Measurements from ENCODE around the gene LMTK3. TPM values are rescaled to one million over a fixed set of nuclear protein-coding genes. Genes with fewer than 3 reads are reported as not detected.
A peak's percentile ranks its signal among the peaks of the same experiment; 100 is the strongest.

The LMTK3 gene, protein sequence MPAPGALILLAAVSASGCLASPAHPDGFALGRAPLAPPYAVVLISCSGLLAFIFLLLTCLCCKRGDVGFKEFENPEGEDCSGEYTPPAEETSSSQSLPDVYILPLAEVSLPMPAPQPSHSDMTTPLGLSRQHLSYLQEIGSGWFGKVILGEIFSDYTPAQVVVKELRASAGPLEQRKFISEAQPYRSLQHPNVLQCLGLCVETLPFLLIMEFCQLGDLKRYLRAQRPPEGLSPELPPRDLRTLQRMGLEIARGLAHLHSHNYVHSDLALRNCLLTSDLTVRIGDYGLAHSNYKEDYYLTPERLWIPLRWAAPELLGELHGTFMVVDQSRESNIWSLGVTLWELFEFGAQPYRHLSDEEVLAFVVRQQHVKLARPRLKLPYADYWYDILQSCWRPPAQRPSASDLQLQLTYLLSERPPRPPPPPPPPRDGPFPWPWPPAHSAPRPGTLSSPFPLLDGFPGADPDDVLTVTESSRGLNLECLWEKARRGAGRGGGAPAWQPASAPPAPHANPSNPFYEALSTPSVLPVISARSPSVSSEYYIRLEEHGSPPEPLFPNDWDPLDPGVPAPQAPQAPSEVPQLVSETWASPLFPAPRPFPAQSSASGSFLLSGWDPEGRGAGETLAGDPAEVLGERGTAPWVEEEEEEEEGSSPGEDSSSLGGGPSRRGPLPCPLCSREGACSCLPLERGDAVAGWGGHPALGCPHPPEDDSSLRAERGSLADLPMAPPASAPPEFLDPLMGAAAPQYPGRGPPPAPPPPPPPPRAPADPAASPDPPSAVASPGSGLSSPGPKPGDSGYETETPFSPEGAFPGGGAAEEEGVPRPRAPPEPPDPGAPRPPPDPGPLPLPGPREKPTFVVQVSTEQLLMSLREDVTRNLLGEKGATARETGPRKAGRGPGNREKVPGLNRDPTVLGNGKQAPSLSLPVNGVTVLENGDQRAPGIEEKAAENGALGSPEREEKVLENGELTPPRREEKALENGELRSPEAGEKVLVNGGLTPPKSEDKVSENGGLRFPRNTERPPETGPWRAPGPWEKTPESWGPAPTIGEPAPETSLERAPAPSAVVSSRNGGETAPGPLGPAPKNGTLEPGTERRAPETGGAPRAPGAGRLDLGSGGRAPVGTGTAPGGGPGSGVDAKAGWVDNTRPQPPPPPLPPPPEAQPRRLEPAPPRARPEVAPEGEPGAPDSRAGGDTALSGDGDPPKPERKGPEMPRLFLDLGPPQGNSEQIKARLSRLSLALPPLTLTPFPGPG (N-terminal part only)
- under 0.01 TPM in 1 of 2 replicates, not detected in the other for total RNA-seq (2014; rRNA removed; shearing (Covaris generic))

DNA sequence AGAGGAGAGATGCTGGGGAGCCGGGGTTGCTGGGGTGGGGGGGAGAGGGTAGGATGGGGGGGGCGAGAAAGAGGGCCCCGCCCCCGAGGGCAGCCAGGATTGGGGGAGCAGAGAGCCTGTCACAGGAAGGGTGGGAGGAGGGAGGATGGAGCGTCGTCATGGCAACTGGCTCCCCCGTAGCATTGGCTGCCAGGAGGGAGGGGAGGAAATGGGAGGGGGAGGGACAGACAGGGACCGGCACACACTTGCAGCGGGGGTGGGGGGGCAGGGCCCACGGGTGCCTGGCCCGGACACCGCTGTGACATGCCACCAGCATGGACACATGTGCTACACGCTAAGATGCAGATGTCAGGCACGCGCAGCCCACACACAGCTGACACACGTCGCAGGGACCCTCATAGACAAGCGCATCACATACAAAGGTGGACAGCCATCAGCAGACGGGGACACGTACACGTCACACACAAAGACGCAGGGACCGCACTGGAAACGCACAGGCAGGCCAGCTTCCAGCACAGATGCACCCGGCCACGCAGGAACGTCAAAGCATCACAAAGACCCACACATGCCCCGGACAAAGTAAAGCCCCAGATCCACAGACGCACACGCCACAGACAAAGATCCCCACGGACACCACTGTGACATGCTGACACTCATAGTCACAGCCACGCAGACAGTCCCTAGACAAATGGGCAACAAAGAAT lies at the start of gene LMTK3:
Gene LMTK3 (minus strand): TSS at position 36 of the 704 bp plus-strand sequence. CDS start 259 bp downstream, outside the sequence.
- DNase-seq (ENCODE audit: low read depth), result peak; percentile 85

DNA sequence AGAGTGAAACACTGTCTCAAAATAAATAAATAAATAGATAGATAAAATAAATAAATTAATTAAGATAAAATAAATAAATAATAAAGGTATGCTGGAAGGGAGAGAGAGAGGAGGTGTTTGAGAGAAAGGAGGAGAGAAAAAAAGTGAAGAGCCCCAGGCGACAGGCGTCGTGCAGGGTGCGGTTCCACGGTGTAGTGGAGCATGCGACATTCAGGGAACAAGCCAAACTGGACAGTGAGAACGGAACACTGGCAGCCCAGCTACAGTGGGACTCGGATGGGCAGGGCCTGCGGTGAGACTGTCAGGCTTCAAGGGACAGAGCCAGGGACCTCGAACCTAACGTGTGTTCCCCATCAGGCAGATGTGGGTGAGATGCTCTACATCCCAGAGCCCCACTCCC lies 49.8 kb upstream of the LMTK3 start:
- DNase-seq (ENCODE audit: low read depth), result no peak

DNA sequence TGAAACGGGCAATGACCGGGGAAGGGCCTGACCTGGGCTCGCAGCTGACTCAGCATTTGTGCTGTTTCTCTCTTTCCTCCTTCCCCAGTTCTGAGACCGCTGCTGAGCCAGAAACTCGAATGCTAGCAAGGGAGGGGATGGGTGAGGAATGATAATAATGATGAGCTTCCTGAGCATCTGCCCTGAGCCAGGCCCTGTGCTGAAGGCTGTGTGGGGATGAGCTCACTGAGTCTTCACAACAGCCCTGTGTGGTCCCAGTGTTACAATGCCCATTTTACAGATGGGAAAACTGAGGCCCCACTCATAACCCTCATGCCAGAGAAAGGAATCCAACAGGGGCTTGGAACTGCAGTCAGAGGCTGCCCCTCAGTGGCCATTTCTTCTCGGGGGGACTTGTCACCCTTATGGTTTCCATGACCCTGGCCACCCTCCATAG lies 48.5 kb upstream of the LMTK3 start:
- DNase-seq (ENCODE audit: low read depth), result no peak

DNA sequence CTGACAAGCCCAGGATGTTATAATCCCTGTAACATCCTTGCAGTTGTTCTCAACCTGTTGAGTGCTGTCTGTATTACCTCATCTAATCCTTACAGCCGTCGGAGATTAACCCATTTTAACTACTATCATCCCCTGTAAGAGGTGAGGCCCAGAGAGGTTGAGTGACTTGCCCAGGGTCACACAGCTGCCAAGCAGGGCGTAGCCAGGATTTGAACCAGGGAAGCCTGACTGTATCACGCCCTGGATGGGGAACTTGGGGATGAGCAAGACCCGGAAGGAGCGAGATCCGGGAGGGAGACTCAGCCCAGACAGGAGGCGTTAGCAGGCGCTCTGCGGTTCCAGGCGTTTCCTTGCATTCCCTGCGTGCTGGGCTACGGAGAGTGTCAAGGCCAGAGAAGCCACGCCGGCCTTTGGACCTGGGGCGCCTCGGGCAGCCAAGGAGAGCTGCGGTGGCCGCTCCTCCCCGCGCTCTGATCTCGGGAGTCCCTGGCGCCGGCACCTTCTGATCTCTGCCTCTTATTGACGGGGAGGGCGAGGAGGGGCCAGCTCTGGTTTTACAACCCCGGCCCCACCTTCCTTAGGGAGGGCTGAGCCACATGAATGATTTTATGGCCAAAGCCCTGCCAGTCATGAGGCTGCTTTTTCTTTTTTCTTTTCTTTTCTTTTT lies 46.5 kb upstream of the LMTK3 start:
- peak; percentile 36 for DNase-seq (ENCODE audit: low read depth)

DNA sequence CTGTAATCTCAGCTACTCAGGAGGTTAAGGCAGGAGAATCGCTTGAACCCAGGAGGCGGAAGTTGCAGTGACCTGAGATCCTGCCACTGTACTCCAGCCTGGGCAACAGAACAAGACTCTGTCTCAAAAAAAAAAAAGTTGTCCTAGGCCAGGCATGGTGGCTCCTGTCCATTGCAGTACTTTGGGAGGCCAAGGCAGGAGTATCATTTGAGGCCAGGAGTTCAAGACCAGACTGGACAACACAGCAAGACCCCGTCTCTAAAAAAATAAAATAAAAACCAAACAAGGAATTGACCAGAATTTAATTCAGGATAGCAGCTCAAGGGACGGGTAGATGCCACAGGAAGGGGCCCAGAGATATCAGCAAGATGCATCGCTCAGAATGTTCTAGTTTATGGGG lies 45.2 kb upstream of the LMTK3 start:
- no peak for DNase-seq (ENCODE audit: low read depth)

DNA sequence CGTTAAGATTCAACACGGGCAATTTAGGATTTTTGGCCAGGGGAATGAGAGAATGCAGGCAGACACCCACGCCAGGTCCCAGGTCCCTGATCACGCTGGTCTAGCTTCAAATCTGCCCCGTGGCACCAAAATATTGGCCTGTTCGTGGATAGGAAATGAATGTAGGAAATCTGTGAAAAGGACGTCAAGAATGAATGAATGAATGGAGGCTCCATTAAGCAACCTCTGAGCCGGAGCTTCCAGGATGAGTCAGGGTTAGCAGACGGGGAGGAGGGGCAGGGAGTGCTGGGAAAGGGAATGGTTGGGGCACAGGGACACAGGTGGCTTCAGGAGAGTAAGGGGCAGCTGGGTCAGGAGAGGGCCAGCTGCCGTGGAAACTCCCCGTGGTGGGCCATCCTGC lies 44.5 kb upstream of the LMTK3 start:
- peak; percentile 74 for DNase-seq (ENCODE audit: low read depth)

DNA sequence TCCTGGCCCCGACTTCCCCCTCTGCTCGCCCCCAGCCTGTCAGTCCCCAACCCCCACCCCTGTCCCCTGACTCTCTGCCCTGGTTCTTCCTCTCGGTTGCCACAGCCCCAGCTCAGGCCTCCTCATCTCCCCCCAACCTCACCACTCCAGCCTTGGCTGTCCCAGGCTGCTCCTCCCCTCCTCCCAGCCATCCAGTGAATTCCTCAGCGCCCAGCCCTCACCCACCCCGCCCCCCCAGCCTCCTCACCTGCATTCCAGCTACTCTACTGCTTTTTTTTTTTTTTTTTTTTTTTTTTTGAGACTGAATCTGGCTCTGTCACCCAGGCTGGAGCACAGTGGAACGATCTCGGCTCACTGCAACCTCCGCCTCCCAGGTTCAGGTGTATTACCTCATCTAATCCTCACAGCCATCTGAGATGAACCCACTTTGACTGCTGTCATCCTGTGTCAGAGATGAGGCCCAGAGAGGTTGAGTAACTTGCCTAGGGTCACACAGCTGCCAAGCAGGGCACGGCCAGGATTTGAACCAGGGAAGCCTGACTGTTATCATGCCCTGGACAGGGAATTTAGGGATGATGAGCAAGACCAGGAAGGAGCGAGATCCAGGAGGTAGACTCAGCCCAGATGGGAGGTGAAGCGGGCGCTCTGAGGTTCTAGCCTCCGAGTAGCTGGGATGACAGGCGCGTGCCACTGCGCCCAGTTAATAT lies 42.9 kb upstream of the LMTK3 start:
- DNase-seq (ENCODE audit: low read depth), result no peak

DNA sequence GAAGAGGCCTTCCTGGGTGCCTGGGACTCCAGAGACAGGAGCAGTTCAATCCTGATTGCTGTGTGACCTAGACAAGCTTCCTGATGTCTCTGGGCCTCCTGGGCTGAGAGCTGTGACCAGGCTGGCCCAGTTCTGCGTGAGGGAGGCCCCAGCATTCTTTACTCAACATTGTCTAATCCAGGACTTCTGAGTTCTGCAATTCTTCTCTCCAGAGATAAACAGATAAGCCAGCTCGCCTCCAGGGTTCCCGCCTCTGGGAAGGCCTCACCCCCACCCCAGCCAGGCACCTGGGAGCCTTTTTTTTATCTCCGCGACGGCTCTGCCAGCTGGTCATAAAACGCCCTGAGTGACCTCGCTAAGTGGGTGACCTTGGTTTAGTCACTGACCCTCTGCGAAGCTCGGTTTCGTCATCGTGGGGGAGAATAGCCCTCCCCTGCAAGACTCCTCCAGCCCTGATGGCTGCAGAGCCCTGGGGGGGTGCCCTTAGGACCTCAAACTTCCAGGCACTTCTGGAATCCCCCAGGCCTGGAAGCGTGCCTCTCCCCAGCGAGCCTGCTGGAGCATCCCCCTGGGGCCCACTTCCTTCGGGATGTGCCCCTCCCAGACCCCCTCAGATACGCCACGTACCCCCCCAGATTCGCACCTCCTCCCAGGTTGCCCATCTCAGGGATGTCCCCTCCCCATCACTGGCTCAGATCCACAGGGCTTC lies 42.2 kb upstream of the LMTK3 start:
- peak; percentile 45 for DNase-seq (ENCODE audit: low read depth)

DNA sequence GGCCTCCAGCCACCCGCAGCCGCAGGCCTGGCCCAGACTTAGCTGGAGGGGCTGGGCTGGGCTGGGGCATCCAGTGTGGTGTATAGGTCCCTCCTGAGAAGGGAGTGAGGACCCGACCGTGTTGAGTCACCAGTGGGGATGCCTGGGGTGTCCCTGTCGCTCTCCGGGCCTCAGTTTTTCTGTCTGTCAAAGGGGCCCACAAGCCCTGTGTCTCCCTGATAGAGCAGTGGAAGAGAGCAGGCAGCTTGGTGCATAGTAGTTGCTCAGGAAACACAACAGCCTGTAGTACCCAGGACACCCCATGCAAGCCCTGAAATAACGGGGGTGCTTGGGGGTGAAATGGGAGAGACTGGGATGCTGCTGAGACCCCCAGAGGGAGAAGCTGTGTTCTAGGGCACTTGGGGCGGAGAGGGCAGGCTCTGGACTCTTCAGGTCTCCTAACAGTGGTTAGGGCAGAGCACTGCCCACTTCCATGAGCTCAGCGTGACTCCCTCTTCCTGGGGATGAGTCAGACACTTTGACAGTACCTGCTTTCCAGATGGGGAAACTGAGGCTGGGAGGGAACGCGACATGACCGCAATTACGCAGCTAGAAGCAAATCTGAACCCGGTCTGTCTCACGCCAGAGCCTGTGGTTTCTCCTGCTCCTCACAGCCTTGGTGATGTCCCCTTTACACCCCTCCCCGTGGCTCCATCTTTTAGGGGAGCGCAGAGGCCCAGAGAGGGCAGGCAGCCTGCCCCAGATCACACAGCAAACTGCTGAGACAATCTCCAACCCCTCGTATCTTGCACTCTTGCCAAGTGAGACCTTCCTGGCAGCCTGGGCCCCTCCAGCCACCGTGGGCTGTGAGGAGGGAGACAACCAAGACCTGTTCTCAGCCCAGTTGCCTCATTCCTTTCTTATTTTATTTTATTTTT lies 41.0 kb upstream of the LMTK3 start:
- DNase-seq (ENCODE audit: low read depth), result no peak

DNA sequence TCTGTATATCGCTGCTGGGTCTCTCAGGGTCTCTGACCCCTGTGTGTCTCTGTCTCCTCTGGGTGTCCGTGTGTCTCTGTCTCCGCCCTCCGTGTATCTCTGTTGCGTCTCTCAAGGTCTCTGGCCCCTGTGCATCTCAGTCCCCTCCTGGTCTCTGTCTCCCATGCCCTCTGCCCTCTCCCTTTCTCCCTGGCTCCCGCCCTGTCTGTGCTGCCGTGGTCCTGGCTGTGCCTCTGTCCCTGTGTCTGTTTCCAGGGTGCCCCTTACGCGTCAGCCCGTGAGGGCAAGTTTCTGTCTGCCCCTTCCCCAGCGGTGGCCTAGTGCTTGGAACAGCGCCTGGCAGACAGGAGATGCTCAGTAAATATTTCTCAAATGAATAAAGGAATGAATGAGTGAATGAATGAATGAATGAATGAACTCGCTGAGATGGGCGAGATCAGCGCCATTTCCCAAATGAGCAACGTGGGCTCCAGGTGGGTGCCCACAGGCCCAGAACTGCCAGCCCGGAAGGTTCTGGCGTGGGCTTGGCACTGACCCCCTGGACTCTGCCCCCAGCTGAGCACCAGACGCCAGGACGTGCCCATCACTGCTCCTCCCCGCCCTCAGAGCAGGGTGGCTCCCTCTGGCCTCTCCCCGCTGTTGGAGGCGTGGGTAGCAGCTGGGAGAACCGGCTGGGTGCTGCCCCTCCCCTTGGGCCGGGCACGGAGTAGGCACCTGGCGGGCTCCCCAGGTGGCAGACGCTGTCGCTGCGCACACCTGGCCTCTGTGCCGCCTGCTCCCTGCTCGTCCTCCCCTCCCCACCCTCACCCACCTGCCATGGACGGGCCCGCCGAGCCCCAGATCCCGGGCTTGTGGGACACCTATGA lies 40.0 kb upstream of the LMTK3 start, which contains the start of gene SULT2B1:
Gene SULT2B1 (plus strand): TSS at position 736 of the 866 bp plus-strand sequence. CDS start 81 bp downstream, at position 817.
- no peak for DNase-seq (ENCODE audit: low read depth)

DNA sequence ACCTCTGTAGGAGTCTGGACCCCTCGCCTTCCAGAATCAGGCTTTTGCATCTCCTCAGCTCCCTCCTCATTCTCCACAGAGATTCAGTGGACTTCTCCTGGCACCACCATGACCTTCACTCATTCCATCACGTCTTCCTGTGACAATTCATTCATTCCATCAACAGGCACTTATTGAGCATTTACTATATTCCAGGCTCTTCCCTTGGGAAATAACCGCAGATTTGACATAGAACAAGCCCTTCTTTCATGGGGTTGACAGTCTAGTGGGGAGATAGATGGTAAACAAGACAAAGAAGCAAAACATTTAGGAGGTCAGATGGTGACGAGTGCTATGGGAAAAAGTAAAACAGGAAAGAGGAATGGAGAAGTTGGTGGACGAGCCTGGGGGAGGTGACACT lies 37.7 kb upstream of the LMTK3 start:
- no peak for DNase-seq (ENCODE audit: low read depth)

DNA sequence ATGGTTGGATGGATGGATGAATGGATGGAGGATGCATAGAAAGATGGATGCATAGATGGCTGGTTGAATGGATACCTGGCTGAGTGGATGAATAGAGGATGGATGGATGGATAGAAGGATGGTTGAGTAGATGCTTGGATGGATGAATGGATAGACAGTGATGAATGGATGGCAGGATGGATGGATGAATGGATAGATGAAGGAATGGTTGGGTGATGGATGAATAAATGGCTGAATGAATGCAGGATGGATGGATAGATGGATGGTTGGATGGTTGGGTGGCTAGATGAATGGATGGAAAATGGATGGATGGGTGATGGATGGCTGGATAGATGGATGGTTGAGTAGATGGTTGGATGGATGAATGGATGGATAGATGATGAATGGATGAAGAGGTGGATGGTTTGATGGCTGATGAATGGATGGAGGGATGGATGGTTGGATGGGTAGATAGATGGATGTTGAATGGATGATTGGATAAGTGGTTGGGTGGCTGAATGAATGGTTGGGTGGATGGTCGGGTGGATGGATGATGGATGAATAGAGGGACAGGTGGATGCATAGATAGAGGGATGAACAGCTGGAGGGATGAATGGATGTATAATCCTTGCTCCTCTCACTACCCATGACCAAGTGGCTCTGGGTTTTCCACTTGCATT lies 36.7 kb upstream of the LMTK3 start:
- DNase-seq (ENCODE audit: low read depth), result no peak

DNA sequence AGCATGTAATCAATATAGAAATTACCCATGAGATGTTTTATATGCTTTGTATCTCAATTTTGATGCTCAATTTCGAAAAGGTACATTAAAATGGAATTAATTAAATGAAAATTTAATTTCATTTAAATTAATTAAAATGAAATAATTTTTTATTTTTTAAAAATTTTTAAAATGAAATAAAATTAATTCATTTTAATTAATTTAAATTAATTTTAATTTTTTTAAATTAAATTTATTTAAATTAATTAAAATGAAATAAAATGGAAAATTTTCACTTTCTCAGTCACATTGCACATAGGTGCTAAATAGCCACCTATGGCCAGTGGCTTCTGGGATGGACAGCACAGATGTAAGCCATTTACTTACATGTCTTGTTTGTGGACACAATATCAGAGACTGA lies 36.1 kb upstream of the LMTK3 start:
- DNase-seq (ENCODE audit: low read depth), result no peak

DNA sequence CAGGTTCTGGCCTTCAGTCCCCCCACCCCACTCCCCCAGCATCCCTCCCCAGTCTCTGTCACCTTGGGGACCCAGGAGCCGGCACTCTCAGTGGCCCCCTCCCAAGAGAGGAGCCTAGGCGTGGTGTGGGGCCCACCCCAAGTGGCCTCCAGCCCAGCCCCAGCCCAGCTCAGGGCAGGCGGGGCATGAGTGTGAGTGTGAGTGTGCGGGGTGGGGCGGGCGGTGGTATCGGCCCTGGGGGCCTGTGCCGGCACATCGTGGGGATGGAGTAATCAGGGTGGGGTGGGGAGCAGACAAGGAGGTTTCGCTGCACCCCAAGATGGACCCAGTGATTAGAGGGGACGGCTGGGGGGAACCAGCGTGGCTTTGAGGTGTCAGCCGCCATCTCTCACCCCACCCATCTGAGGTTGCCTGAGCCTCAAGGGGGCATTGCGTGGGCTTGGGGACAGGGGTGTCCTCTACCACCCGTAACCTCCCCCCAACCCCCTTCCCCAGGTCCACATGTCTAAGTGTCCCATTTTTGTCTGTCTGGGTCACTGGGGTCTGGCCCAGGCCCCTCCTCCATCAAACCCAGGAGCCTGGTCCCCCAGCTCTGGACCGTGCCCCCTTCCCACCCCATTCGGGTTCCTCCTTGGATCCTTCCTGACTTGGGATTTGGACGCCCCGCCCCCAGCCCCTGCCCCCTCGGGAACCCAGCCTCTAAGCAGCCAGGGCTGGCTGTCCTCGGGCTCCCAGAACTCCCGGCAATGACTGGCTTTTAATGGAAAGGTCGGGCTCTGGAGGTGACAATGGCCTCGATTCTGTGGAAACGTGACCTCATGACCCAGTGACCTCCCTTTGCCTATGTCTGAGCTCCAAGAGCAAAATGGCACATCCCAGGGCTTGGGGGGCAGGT lies 33.5 kb upstream of the LMTK3 start:
- DNase-seq (ENCODE audit: low read depth), result no peak

DNA sequence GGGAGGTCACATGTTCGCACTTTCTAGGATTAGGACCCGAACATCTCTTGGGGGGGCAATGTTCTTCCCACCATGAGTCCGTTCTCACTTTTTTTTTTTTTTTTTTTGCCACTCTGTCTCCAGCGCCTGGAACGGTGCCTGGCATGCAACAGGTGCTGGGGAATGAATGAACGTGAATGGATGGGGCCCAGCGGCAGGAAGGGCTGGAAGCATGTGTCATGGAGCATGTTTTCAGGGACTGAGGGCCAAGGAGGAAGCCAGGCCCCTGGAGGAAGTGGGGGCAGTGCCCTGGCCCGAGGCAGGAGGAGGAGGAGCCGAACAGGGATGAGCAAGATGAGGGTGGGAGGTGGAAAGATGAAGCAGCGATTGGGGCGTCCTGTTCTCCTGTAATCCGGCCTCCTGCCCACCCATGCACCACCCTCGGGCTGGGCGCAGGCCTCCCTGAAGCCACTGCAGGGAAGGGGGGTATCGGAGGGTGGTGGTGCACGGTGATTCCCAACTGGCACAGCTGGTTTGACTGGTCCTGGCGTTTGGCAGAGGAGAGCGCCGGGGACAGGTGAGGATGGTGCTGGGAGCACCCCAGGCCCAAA lies 31.6 kb upstream of the LMTK3 start:
- peak; percentile 85 for DNase-seq (ENCODE audit: low read depth)
